HG03378 (cell line): ENCODE measurements around the gene CAMK4.
"Not testable (repeated sequence)": the region's sequence is repeated elsewhere in the genome, so short reads cannot be mapped to it uniquely, and the experiment has no call there.

Experiments used
- ATAC-seq: cut with Tn5 transposase; IDR thresholded peaks from one replicate; pipeline ENCODE4 v1.9.1; 2021; ENCODE audit warnings: mild to moderate bottlenecking, moderate library complexity; ENCODE audit not compliant: unreplicated experiment

Gene CAMK4

DNA sequence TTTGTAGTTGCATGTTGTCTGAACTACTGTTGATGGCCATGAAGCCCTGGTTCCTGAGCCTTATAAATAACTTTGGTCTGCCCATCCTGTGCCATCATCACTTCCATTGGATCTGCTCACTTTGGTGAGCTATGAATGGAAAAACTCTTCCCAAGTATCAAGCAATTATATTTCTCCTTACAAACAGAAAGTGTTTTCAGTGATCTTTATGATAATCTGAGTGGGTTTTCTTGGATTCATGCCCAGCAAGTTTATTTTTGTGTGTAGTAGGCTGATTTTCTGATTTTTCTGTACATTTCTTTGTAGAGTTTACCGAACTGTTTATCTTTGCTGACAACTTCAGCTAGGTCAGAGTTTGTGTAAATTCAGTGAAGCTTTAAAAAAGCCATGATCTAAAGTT is 31.0 kb downstream of the CAMK4 start:
- peak; percentile 3 for ATAC-seq

DNA sequence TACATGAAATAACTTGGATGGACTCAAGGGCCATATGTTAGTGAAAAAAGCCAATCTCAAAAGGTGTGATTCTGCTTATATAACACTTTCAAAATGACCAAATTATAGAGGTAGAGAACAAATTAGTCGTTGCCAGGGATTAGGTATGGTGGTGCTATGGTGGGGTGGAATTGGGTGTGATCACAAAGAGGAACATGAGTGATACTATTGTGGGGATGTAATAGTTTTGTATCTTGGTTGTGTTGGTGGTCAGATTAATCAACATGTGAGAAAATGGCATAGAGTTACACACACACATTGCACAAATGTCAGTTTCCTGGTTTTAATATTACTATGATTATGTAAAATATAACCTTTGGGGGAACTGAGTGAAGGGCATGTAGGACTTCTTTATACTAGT is 31.9 kb downstream of the CAMK4 start:
- no peak for ATAC-seq

DNA sequence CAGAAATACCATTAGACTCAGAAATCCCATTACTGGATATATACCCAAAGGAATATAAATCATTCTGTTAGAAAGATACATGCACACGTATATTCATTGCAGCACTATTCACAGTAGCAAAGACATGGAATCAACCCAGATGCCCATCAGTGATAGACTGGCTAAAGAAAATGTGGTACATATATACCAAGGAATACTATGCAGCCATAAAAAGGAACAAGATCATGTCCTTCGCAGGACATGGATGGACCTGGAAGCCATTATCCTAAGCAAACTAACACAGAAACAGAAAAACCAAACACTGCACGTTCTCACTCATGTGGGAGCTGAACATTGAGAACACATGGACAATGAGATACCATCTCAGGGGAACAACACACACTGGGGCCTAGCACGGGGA is 33.4 kb downstream of the CAMK4 start:
- not testable (repeated sequence) for ATAC-seq

DNA sequence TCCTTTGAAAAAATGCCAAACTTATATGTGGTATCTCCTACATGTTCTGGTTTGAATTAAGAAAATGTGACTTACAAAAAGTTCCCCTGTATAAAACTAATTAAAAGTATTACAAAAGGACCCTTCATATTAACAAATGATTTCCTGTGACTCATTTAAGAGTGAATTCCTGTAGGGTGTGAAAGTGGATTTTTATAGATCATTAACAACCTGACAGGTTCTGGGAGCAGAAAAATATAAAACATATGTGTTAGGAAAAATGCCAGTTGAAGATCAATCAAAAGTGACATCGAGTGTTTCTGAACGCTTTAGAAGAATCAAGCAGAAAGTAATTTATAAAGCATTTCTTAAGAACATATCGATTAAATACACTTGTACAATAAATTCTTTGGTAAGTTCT is 35.5 kb downstream of the CAMK4 start:
- ATAC-seq: no peak

DNA sequence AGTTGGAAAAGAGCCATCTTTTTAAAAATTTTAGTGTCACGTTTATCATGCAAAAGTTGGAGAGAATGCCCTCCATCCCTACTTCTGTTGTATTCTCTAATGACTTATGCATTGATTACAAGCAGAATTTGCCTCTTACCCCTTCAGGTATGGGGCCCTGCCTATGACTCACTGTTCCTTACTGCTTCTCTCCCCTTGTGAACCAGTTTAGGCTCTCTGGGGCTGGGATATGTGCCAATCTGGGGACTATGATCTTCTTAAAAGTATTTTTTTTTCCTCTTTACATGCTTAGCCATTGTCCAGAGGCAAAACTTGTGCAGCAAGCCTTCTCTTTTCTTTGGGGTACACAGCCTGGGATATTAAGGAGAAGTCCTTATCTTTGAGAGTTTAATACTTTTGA is 37.4 kb downstream of the CAMK4 start:
- ATAC-seq: no peak

DNA sequence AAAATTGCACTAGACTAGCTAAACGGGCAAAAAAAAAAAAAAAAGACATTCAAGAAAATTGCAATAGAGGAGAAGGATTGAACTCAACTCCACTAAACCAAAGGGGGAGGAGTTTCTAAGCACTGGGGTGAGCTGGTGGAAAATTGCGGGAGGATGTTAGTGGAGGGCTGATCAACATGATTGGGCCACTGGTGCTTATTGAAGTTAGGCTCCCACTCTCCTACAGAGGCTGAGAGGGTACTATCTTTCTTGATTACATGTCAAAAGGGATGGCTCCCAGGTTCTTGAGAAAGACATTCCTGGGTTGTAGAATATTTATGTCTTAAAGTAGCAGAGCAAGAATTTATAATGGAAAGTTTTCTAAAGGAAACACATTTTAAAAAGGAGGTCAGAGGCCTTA is 38.0 kb downstream of the CAMK4 start:
- ATAC-seq: no peak

DNA sequence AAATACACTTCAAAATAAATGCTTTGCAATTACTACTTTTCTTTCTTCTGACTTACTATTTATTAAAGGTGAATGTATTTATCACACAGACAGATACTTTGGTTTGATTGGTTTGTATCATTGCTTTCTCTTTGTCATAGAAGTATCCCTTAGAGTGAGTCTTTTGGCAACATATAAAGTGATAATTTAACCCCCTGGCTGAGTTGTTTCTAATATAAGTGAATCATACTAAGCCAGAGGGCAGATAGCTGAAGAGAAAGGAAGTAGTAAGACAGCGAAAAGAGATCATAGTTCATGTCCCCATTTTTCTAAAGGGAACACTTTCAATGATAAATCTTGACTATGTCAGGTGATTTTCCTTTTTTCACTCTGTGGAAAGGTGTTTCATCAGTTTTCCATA is 38.6 kb downstream of the CAMK4 start:
- no peak for ATAC-seq

DNA sequence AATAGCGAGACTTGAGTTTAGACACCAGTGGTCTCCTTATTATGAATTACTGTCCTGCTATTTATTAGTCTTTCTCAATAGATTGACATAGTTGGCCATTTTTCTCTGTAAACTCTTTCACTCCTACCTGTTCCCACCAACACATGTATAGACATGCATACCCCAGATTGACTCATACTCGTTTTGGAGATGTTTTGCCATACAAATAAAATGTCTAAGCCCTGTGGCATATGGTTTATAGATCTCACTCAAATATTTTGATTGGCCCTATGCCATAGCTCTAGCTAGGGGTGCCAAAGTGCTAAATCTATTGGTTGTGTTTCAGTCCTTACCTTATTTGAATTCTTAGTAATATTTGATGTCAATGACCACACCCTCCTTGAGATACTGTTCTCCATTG is 42.3 kb downstream of the CAMK4 start:
- ATAC-seq: no peak

DNA sequence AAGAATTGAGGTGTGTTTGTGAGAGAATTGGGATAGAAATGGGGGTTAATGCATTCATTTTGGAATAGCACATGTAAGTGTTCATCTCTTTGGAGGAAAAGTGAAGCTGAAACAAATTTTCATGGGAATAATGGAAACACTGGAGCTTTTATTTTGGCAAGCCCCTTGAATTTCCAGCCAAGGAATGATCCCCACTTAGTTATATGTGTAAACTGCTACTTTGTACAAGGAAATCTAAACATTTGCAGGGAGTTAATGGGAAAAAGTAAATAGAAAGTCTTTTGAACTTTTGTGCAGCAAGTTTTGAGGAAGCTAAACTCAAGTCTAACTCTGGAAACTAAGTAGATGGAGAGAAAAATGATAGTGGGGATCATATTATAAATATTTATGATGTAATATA is 44.1 kb downstream of the CAMK4 start:
- no peak for ATAC-seq

DNA sequence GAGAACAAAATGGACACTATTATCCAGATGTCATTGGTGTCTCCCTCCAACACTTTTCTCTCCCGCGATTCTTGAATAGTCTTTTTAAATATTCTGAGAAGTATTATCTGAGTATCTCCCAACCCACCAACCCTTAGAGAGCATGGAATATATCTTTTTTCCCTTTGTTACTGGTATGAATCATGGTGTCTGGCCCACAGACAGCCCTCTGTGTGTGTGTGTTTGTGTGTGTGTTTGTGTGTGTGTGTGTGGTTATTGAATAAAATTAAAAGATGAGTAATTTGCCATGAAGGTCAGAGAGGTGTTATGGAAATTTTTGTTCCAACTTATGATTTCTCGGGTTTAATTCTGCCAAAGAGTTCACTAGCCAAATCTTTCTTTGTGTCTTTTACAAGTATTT is 47.7 kb downstream of the CAMK4 start:
- no peak for ATAC-seq

DNA sequence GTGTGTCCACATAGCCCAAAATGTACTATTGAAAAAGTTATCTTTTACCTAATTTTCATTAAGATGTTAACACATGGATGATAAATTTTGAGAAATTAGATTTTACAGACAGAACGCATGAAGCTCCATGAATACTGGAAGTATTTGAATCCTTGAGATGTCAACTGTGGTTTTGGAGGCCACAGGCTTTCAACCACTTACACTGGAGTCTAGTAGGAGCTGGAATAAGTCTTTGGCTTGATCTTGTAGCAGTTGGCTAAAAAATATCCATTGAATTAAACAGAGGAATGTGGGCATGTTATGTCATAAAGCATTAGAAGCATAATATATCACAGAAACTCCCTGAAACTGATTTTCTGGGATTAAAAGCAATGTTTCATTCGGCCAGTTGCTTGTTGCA is 52.9 kb downstream of the CAMK4 start:
- ATAC-seq: no peak

DNA sequence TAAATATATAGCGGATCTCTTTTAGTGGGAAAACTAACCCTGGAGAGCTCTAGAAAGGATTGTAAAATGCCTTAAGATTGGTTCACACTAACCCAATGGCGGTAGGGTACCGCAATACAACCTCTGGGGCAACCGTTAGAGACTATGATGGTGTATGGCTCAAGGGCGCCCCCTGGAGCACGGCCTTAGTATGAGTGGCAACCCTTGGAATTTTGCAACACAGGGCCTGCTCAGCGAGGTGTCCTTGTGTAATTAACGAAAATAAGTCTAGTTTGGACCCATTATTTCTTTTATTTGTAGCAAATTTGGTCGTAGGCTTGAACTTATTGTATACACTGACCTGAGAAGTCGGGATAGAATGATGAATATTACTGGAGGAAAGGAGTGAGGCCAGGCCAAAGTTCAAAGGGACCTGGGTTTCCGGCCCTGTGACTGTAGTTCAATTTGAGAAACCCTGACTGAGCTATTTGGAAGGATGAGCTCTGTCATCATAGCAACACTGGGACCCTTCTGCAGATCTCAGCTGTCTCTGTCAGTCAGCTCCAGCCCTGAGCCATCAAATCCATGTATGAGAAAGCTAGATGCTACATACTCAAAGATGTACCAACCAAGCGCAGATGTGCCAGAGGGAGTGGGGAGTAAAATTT is 54.8 kb downstream of the CAMK4 start:
- ATAC-seq: peak; percentile 96

DNA sequence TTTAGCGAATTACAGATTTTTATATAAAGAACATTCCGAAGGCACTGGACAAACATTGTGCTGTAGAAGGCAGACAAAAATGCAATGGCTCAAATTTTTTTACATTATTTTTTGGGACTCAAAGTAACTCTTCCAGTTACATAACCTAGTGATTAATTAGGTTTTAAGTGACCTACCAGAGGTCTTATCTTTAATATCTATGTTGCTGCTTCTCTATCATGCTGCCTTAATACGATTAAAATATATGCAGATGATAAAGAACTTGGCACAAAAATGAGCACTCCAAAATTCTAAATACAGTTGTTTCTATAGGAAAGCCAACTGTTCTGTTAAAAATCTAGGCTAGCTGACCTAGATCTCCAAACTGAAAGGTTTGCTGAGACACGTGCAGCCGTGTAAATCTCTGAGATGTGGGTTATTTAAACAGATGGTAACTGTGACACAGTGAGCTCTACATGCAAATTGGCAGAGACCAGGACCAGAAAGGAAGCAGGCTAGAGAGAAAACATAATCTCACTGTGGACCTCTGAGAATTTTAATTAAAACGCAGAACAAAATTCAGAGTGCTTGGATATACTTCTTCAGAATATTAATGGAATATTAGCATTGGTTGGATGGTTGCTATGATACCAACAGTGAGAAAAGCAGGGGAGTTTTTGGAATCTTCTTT is 56.2 kb downstream of the CAMK4 start:
- ATAC-seq: no peak

DNA sequence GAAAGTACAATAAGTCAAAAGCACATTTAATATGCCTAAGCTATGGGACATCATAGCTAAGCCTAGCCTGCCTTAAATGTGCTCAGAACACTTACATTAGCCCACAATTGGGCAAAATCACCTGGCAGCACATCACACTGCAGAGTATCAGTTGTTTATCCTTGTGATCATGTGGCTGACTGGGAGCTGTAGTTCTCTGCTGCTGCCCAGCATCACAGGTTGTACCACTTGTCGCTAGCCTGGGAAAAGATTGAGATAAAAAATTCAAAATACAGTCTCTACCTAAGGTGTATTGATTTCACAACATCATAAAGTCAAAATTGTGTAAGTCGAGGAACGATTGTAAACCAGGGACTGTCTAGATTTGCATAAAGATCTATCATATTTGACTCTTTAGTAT is 58.6 kb downstream of the CAMK4 start:
- ATAC-seq: no peak

DNA sequence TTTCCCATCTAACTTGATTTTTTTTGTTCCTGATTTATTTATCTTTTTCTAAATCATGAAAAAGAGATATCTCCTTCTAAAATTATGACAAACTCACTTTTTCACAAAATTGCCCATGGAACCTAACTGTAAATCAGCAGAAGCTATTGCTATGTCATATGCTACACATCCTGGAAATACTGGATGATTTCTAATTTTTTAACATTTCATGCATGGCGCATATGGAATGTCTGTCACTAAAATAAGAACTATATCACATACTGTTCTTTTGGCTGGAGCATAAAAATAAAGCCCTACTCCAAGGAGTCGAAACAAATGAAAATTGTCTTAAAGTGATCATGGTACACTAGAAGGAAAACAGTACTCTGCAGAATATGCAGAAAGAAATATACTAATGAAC is 60.6 kb downstream of the CAMK4 start:
- ATAC-seq: no peak

DNA sequence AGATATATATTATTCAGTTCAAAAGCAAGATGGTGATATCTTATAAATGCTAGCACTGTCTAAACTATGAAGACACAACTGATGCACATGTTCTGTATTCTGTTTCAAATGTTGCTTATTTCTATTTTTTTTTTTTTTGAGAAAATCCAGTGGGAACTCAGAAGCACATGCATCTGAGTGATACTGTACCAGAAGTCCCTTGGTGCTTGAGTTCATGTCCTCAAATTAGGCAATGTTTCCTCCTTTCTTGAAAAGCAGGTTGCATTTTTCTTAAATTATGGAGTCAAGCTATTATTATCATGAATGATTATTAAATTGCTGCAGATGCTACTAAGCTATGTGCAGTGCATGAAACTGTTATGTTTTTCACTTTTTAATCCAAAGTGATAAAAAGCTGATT is 70.4 kb downstream of the CAMK4 start:
- ATAC-seq: no peak

DNA sequence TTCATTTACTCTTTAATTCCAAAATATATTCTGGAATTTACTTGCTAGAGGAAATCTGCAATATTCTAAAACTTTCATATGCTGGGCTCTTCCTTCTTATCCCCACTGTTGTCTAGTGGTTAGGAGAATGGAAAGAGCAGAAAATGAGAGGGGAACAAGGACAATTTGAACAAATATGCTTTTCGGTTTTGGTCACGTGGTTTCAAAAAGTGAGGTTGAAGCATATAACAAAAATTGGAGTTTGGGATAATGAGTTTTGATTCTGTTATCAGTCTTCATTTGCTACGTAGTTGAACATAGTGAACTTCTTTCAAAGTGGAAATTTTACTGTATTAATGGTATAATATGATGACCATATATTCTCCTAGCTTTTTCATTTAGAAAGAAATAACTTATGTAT is 71.5 kb downstream of the CAMK4 start:
- ATAC-seq: no peak

DNA sequence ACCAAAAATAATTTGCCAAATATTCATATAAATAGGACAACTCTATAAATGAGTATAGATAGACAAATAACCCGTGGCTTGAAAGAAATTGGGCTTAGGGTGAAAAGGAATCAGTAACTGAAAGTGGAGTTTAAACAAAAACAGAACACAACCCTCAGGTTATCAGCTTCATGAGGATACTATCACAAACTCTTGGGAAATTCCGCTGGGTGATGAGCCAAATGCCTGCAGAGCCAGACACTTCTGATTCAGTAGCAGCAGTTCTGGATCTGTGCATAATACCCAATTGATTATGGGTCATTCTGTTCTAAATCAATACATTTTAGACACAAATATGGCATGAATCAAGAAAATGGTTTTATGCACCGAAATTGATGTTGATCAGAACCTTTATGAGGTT is 72.4 kb downstream of the CAMK4 start:
- no peak for ATAC-seq

DNA sequence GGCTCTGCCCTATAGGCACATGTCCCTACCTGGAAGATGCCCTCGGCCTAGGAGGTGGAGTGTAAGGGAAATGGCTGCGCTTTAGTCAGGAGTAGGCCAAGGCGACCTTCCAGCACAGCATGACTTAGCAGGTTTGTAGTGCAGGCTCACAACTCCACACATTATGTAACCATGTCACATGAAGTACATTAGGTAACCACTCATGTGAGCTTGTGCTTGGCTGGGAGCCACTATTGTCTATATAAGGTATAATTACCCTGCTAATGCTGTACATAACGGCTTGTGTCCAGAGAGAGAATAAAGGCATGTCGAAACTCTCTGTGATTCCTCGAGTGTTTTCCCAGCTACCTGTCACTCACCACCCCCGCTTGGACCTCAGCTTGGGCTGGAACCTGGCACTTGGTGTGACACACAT is 74.9 kb downstream of the CAMK4 start:
- ATAC-seq: no peak

DNA sequence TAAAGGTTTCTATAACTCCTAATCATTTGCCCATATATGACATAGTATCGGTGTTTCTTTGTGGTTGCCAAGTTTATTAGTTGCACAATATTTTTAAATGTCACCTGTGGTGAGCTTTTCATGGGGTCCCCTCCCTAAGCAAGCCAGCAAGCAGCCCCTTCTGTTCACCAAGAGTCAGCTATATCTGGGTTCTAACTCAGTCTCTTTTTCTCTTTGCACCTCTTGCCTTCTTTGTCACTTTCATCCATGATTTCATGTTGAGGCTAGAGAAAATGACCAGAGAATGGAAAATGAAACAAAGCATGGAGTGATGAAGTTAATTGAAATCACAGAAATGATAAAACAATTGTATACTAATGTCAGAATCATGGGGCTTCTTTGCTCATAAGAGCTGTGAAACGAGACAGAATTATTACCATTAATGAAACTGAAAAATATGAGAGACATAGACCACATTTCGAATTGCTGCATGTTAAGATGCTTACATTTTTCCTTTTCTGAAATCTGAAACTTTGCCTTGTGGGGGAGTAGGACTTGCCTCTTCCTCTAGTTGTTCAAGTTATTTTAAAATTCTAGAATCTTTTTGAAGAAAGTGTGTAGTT is 75.7 kb downstream of the CAMK4 start:
- no peak for ATAC-seq

DNA sequence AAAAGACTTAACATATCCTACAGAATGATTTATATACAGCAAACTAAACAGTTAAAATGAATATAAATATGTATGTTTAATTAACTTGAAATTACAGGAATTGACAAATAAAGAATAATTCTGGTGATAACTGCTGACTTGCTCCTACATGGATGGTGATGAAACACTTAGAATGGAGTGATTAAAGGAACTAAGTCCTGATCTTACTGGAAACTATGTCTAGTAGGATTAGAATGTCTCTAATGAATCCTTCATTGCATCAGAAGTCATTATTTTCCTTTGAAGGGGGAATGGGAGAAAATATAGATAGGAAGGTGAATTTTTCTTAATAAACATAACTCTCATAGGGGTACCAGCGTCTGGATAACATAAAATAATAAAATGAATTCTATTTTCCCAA is 77.1 kb downstream of the CAMK4 start:
- no peak for ATAC-seq

DNA sequence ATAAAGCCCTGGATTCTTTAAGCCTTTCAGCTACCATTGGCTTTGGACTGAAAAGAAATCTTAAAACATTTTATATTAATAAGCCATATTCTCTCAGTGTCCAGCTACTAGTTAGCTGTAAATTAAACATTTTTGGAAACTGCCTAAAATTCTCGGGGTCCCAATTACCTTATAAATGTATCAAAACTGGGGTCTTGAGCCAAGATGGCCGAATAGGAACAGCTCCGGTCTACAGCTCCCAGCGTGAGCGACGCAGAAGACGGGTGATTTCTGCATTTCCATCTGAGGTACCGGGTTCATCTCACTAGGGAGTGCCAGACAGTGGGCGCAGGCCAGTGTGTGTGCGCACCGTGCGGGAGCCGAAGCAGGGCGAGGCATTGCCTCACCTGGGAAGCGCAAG is 77.9 kb downstream of the CAMK4 start:
- ATAC-seq: not testable (repeated sequence)

DNA sequence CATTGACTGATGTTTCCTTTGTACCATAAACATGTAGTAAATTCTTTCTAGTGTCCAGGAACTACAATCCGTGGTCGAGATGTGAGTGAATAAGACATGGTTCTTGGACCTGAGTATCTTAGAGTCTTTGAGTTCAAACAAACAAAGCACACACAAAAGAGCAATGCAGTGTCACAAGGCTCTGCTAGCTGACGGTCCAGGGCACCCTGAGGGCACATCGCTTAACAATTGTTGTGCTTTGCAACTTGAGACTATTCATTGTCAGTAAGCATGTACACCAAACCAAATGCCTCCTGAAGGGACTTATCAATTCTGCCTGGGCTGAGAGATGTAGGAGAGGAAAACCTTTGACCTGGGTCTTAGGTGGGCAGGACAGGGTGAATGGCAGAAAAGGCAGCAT is 84.8 kb downstream of the CAMK4 start:
- ATAC-seq: no peak
